Measurements from ENCODE around the gene C21orf58.

DNA sequence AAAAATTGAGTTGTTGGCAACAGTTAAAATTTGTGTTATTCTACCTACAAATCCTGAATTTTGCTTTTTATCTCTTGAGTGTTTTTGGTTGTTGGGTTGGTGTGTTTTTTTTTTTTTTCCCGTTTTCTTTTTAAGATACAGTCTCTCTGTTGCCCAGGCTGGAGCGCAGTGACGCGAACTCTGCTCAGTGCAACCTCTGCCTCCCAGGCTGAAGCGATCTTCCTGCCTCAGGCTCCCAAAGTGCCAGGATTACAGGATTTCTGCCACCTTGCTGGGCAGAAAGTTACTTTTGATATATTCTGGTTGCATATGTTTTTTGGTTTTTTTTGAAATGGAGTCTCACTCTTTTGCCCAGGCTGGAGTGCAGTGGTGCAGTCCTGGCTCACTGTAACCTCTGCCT is 4.5 kb upstream of the C21orf58 start:
- TF ChIP-seq, protein P1, sequence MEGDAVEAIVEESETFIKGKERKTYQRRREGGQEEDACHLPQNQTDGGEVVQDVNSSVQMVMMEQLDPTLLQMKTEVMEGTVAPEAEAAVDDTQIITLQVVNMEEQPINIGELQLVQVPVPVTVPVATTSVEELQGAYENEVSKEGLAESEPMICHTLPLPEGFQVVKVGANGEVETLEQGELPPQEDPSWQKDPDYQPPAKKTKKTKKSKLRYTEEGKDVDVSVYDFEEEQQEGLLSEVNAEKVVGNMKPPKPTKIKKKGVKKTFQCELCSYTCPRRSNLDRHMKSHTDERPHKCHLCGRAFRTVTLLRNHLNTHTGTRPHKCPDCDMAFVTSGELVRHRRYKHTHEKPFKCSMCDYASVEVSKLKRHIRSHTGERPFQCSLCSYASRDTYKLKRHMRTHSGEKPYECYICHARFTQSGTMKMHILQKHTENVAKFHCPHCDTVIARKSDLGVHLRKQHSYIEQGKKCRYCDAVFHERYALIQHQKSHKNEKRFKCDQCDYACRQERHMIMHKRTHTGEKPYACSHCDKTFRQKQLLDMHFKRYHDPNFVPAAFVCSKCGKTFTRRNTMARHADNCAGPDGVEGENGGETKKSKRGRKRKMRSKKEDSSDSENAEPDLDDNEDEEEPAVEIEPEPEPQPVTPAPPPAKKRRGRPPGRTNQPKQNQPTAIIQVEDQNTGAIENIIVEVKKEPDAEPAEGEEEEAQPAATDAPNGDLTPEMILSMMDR (IDR thresholded peaks at IDR 0.05; ENCODE audit: low read length), result no peak
- no peak for TF ChIP-seq EZH2 (IDR thresholded peaks at IDR 0.05; ENCODE audit: borderline replicate concordance, low read length)

All from OCI-LY1 (cell line).